ENCODE results near the gene MAS1.
"Not testable (repeated sequence)": the region's sequence is repeated elsewhere in the genome, so short reads cannot be mapped to it uniquely, and the experiment has no call there.

MAS1 gene

DNA sequence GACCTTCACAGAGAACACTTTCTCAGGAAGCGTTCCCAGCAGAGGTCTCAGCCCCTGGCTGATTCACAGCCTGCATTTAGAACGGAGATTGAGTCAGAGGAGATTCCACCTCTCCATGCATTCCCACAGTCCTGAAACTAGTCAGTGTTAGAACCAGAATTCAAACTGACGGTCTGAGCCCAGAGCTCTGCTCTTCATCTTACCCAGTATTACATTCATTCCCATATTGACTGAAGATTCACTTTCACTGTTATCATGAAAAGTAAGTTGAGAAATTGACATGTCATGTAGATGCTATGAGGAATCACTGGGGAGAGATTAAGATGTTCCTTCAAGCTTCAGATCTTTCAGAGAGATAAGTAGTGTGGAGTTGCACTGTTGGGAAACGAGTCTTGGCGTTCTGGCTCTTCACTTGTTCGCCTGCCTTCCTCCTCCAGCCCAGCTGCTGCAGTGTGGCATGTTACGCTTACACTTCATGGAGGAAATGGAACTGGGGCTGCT lies 28.3 kb downstream of the MAS1 start:
- FAIRE-seq: no peak

DNA sequence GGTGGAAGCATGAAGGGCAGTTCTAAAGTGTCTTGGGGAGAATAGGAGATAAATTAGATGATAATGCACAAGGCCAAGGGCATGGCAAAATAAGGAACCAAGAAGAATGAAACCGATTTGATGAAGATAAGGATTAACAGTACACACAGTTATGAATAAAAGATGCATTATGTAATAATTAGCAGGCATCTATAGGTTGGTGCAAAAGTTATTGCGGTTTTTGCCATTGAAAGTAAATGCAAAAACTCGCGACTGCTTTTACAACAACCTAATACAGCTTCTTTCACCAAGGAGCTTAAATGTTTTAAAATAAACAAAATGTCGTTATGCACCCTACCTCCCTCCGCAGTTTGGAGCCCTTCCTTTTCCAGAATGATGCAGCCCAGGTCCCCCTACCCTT lies 29.0 kb downstream of the MAS1 start:
- FAIRE-seq: no peak

DNA sequence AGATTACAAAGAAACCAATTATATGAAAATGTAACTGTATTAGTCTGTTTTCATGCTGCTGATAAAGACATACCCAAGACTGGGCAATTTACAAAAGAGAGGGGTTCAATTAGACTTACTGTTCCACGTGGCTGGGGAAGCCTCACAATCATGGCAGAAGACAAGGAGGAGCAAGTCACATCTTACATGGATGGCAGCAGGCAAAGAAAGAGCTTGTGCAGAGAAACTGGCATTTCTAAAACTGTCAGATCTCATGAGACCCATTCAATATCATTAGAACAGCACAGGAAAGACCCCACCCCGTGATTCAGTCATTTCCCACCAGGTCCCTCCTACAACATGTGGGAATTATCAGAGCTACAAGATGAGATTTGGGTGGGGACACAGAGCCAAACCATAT lies 33.4 kb downstream of the MAS1 start:
- FAIRE-seq: not testable (repeated sequence)

DNA sequence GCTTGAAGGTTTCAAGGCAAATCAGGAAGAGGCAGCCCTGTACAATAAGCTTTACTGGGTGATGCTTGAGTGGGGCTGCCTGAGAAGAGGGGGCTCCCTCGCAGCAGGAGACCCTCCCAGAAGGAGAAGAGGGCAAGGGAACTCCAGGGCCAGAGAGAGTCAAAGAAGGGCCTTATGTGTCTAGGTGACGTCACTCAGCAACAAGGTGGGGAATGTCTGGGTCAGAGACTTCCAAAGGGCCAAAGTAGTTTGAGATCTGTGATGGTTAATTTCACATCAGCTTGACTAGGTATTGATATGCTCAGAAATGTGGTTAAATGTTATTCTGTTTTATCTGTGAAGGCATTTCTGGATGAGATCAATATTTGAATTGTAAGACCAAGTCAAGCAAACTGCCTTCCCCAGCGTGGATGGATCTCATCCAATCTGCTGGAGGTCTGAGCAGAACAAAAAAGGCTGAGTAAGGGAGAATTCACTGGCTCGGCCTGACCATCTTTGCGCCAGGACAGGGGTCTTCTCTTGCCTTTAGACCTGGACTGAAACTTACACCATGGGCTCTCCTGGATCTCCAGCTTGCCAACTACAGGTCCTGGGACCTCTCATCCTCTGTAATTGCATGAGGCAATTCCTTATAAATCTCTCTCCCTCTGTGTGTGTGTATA lies 35.9 kb downstream of the MAS1 start:
- no peak for FAIRE-seq

DNA sequence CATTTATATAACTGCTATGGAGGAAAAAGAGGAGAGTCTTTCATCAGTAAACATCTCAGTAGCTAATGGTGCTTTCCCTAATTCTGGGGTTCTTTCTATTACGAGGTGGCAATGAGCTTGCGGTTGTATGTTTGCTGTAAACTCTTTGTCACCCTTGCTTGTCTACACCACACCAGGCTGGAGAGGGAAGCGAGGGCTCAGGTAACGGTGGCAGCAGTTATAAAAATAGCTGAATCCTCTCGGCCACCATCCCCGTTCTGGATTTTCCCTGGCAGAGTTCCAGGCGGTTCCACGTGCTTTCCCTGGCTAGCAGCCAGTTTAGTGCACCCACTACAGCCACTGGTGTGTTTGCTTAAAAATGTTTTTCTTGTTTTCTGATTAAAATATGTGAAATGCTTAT lies 39.0 kb downstream of the MAS1 start:
- no peak for FAIRE-seq

DNA sequence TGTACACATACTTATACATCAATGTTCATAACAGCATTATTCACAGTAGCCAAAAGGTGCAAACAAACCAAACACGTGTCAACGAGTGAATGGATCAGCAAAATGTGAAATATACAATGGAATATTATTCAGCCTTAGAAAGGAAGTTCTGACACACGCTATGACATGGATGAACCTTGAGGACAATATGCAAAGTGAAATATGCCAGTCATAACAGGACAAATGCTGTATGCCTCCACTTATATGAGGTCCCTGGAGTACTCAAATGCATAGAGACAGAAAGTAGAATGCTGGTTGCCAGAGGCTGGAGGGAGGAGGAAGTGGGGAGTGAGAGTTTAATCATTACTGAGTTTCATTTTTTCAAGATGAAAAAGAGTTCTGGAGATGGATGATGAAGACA lies 40.3 kb downstream of the MAS1 start:
- FAIRE-seq: no peak

GRCh38 chr6:159931846-159932245 lies 41.1 kb downstream of the MAS1 start:
- FAIRE-seq: no peak

GRCh38 chr6:159933077-159933476 lies 42.3 kb downstream of the MAS1 start:
- no peak for FAIRE-seq

- FAIRE-seq: no peak
These were observed 43.4 kb downstream of the MAS1 start for GRCh38 chr6:159934181-159934580.

DNA sequence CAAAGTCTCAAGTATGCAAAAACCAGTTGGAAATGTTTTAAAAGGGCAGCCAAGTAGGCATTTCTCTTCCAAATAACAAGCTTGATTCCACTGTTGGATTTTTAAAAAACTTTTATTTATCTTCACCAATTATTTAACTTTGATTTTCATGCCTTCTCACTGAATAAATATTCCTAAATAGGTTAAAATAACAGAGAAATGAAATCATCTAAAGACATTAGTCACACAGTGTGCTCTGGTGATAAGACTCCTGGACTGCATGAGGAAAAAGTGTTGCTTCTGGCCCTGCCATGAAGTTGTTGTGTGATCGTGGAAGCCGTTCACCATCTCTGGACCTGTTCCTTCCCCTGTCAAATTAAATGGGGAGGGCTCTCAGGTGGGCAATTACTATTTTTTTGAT lies 44.3 kb downstream of the MAS1 start:
- FAIRE-seq: no peak

DNA sequence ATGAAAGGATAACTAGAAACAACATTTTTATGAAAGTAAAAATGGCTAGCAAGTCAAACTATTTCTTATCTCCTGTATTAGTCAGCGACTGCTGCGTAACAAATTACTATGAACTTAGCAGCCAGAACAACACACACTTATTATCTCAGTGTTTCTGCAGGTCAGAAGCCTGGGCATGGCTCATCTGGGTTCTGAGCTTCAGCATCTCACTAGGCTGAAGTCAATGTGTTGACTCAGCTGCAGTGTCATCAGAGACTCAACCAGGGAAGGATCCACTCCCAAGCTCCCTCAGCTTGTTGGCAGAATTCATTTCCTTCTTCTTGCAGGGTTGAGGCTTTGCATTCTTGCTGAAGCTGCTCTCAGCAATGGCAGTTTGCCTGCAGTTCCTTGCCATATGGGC lies 44.8 kb downstream of the MAS1 start:
- FAIRE-seq: no peak

DNA sequence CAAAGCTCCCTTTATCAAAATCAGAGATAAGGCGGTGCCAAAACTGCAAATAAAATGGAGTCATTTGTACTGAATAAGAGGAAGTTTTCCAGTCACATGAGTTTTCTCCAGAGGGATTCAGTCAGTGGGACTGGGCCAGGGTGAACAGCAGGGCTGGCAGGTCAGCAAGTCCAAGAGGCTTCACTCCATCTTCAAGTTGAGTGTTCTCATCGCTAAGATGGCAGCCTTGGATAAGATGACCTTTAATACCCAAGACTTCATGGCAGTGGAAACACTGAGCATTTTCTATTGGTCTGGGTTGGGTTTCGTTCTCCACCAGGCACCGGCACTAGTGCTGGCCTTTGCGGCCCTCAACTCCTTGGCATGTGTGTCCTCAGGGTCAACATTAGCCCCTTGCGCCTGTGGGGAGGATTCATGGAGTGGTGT lies 48.8 kb downstream of the MAS1 start:
- FAIRE-seq: no peak
